SU-DHL-6 (cell line): ENCODE measurements around the gene ERICH2.

Experiments
- H2AFZ ChIP-seq: fragments of 200-600 bp; sonication (generic); 2 replicates; pipeline ENCODE4 v1.6.1; 2014; ENCODE audit warnings: low read depth, mild to moderate bottlenecking, moderate library complexity, mixed read lengths, antibody characterized with exemption, low read length; ENCODE audit not compliant: severe bottlenecking
- H3F3A ChIP-seq: fragments of 200-600 bp; shearing (Covaris generic); 2 replicates; pipeline ENCODE4 v1.6.0; 2016; ENCODE audit warnings: antibody characterized with exemption, mild to moderate bottlenecking; ENCODE audit not compliant: insufficient read depth
- H3K27ac ChIP-seq: fragments of 200-600 bp; sonication (generic); 2 replicates; pipeline ENCODE4 v1.5.1; 2016; ENCODE audit warnings: low read depth, mild to moderate bottlenecking, low read length, moderate library complexity, mixed read lengths
- H3K27me3 ChIP-seq: fragments of 200-600 bp; sonication (generic), shearing (Covaris generic); 2 replicates; pipeline ENCODE4 v1.6.0; 2014; ENCODE audit warnings: mild to moderate bottlenecking, low read length
- H3K36me3 ChIP-seq: fragments of 200-600 bp; sonication (generic); 2 replicates; pipeline ENCODE4 v1.6.1; 2014; ENCODE audit warnings: mild to moderate bottlenecking, low read length, mixed read lengths
- H3K4me2 ChIP-seq: fragments of 300-600, 200-600 bp; shearing (Covaris generic), sonication (generic); 2 replicates; pipeline ENCODE4 v1.6.0; 2014; ENCODE audit warnings: low read length, low read depth, mild to moderate bottlenecking; ENCODE audit not compliant: poor library complexity, severe bottlenecking
- H3K4me3 ChIP-seq: fragments of 200-600 bp; sonication (generic); 2 replicates; pipeline ENCODE4 v1.5.1; 2014; ENCODE audit warnings: antibody characterized with exemption, low read length, mild to moderate bottlenecking, mixed read lengths; ENCODE audit not compliant: insufficient read depth, poor library complexity, severe bottlenecking
- H3K79me2 ChIP-seq: fragments of 200-600 bp; sonication (generic); 2 replicates; pipeline ENCODE4 v1.6.1; 2014; ENCODE audit warnings: mild to moderate bottlenecking, low read length, moderate library complexity; ENCODE audit not compliant: insufficient read depth
- H3K9ac ChIP-seq: fragments of 200-600 bp; sonication (generic); 2 replicates; pipeline ENCODE4 v1.7.0; 2014; ENCODE audit warnings: mild to moderate bottlenecking, low read length
- H3K9me2 ChIP-seq: fragments of 200-600 bp; sonication (generic); replicated peaks from 2 replicates; pipeline ENCODE4 v1.6.1; 2014; ENCODE audit warnings: low read length; ENCODE audit not compliant: insufficient read depth
- H3K9me3 ChIP-seq: fragments of 200-600 bp; sonication (generic); 2 replicates; pipeline ENCODE4 v1.6.1; 2014; ENCODE audit warnings: low read length, mixed read lengths; ENCODE audit not compliant: insufficient read depth
- H4K20me1 ChIP-seq: fragments of 200-600 bp; sonication (generic); 2 replicates; pipeline ENCODE4 v1.6.1; 2014; ENCODE audit warnings: low read depth, mild to moderate bottlenecking, antibody characterized with exemption, low read length, moderate library complexity, mixed read lengths
- CTCF ChIP-seq: fragments of 200-600 bp; sonication (generic); IDR thresholded peaks from one replicate; pipeline ENCODE4 v1.5.1; 2017; ENCODE audit warnings: antibody characterized with exemption, mild to moderate bottlenecking, low read length, moderate library complexity; ENCODE audit not compliant: insufficient read depth, poor library complexity, severe bottlenecking
- EZH2phosphoT487 ChIP-seq: fragments of 200-600 bp; sonication (generic), shearing (Covaris generic); conservative IDR thresholded peaks from 2 replicates; pipeline ENCODE4 v1.6.1; 2018; ENCODE audit warnings: mild to moderate bottlenecking, antibody characterized with exemption, low read length, moderate library complexity, mixed read lengths

ERICH2 gene

GRCh38 chr2:170822290-170823087 is 52.3 kb downstream of the ERICH2 start:
- Histone ChIP-seq H3K4me3 (no peak overlapping the region), H3K27me3 (no peaks in the 10 kb centered on the region)

GRCh38 chr2:170823088-170823897 is 53.1 kb downstream of the ERICH2 start:
- Histone ChIP-seq H3K27me3 (no peaks in the 10 kb centered on the region), H3K4me3 (no peak overlapping the region)

More at GRCh38 chr2:170822290-170823087, 52.3 kb downstream of the ERICH2 start:
- H3F3A ChIP-seq, result no peaks in the 10 kb centered on the region
- H3K9ac ChIP-seq, result no peak overlapping the region
- no peaks in the 10 kb centered on the region for H3K9me3 ChIP-seq
- no peaks in the 10 kb centered on the region for H3K79me2 ChIP-seq
- no peaks in the 10 kb centered on the region for H3K36me3 ChIP-seq
- no peaks in the 10 kb centered on the region for H3K9me2 ChIP-seq
- no peaks in the 10 kb centered on the region for H4K20me1 ChIP-seq
- no peak overlapping the region for H3K4me2 ChIP-seq
- no peak overlapping the region for H2AFZ ChIP-seq
- no peak overlapping the region for H3K27ac ChIP-seq
- TF ChIP-seq EZH2phosphoT487 (no peak), CTCF (no peak)

GRCh38 chr2:170823898-170824215 is 53.7 kb downstream of the ERICH2 start:
- Histone ChIP-seq H3K27ac (no peak overlapping the region), H3K36me3 (no peaks in the 10 kb centered on the region), H3K79me2 (no peaks in the 10 kb centered on the region), H4K20me1 (no peaks in the 10 kb centered on the region), H2AFZ (no peak overlapping the region), H3K4me2 (no peak overlapping the region), H3K27me3 (no peaks in the 10 kb centered on the region), H3K9me3 (no peaks in the 10 kb centered on the region), H3K9me2 (no peaks in the 10 kb centered on the region), H3F3A (no peaks in the 10 kb centered on the region), H3K9ac (no peak overlapping the region), H3K4me3 (no peak overlapping the region)
- no peak for TF ChIP-seq CTCF
- TF ChIP-seq EZH2phosphoT487, result no peak

More at GRCh38 chr2:170823088-170823897, 53.1 kb downstream of the ERICH2 start:
- Histone ChIP-seq H3K4me2 (no peak overlapping the region), H3K79me2 (no peaks in the 10 kb centered on the region), H3K36me3 (no peaks in the 10 kb centered on the region), H3K9me3 (no peaks in the 10 kb centered on the region), H3F3A (no peaks in the 10 kb centered on the region), H3K27ac (no peak overlapping the region), H3K9me2 (no peaks in the 10 kb centered on the region), H2AFZ (no peak overlapping the region), H4K20me1 (no peaks in the 10 kb centered on the region), H3K9ac (no peak overlapping the region)
- no peak for TF ChIP-seq EZH2phosphoT487
- no peak for TF ChIP-seq CTCF
